ENCODE data around the gene PCDHB11. TPM values are rescaled to one million over a fixed set of nuclear protein-coding genes. Genes with fewer than 3 reads are reported as not detected.
"Not testable (repeated sequence)": the region's sequence is repeated elsewhere in the genome, so short reads cannot be mapped to it uniquely, and the experiment has no call there.

The PCDHB11 gene
- total RNA-seq, 1 donor: 1.1 TPM

GRCh38 chr5:141192110-141192725, 7.2 kb upstream of the PCDHB11 start, which contains the start of gene PCDHB10:
PCDHB10 (plus strand) TSS chr5:141192353; CDS start chr5:141192553, 200 bp downstream.
- Histone ChIP-seq H3K36me3 (ENCODE audit: insufficient read depth, low read length) (no peaks in the 10 kb centered on the region), H2AFZ (ENCODE audit: low read length) (peak within 1 kb of the TSS; percentile 80), H3K27me3 (ENCODE audit: insufficient read depth, low read length) (no peaks in the 10 kb centered on the region), H3K9me3 (ENCODE audit: low read depth, low read length) (no peaks in the 10 kb centered on the region), H3K79me2 (ENCODE audit: insufficient read depth, low read length) (no peaks in the 10 kb centered on the region), H4K20me1 (ENCODE audit: insufficient read depth, low read length) (no peaks in the 10 kb centered on the region), H3K4me3 (ENCODE audit: insufficient read depth, low read length) (no peak within 1 kb of the TSS), H3K4me2 (ENCODE audit: insufficient read depth, low read length) (no peak within 1 kb of the TSS), H3K4me1 (ENCODE audit: insufficient read depth, low read length) (no peaks in the 10 kb centered on the region), H3K27ac (ENCODE audit: low read depth, low read length) (no peak within 1 kb of the TSS)
- DNase-seq (ENCODE audit: insufficient read length, low spot score, missing footprints): peak; percentile 88
- TF ChIP-seq CTCF (IDR thresholded peaks at IDR 0.05; ENCODE audit: extremely low read depth, low read depth, low read length): peak; percentile 56

- not testable (repeated sequence) for H3K27me3 ChIP-seq (ENCODE audit: insufficient read depth, low read length); H3K27ac ChIP-seq (ENCODE audit: low read depth, low read length)
Observed at GRCh38 chr5:141194332-141194731, 5.1 kb upstream of the PCDHB11 start.

GRCh38 chr5:141196363-141196762, 3.1 kb upstream of the PCDHB11 start:
- H2AFZ ChIP-seq (ENCODE audit: low read length): no peak overlapping the region
- no peaks in the 10 kb centered on the region for H3K27me3 ChIP-seq (ENCODE audit: insufficient read depth, low read length)
- H3K79me2 ChIP-seq (ENCODE audit: insufficient read depth, low read length): no peaks in the 10 kb centered on the region
- no peak for TF ChIP-seq CTCF (IDR thresholded peaks at IDR 0.05; ENCODE audit: extremely low read depth, low read depth, low read length)
- no peaks in the 10 kb centered on the region for H4K20me1 ChIP-seq (ENCODE audit: insufficient read depth, low read length)
- no peaks in the 10 kb centered on the region for H3K4me1 ChIP-seq (ENCODE audit: insufficient read depth, low read length)
- H3K9me3 ChIP-seq (ENCODE audit: low read depth, low read length): no peaks in the 10 kb centered on the region
- no peak overlapping the region for H3K27ac ChIP-seq (ENCODE audit: low read depth, low read length)
- no peak for DNase-seq (ENCODE audit: insufficient read length, low spot score, missing footprints)
- no peak overlapping the region for H3K4me3 ChIP-seq (ENCODE audit: insufficient read depth, low read length)
- no peak overlapping the region for H3K4me2 ChIP-seq (ENCODE audit: insufficient read depth, low read length)
- no peaks in the 10 kb centered on the region for H3K36me3 ChIP-seq (ENCODE audit: insufficient read depth, low read length)

More at GRCh38 chr5:141194332-141194731, 5.1 kb upstream of the PCDHB11 start:
- not testable (repeated sequence) for H4K20me1 ChIP-seq (ENCODE audit: insufficient read depth, low read length); H3K4me2 ChIP-seq (ENCODE audit: insufficient read depth, low read length); H3K9me3 ChIP-seq (ENCODE audit: low read depth, low read length); H2AFZ ChIP-seq (ENCODE audit: low read length); H3K4me1 ChIP-seq (ENCODE audit: insufficient read depth, low read length); H3K4me3 ChIP-seq (ENCODE audit: insufficient read depth, low read length); H3K36me3 ChIP-seq (ENCODE audit: insufficient read depth, low read length); DNase-seq (ENCODE audit: insufficient read length, low spot score, missing footprints); H3K79me2 ChIP-seq (ENCODE audit: insufficient read depth, low read length)

GRCh38 chr5:141201126-141201525, 1.7 kb downstream of the PCDHB11 start:
- not testable (repeated sequence) for H2AFZ ChIP-seq (ENCODE audit: low read length); DNase-seq (ENCODE audit: insufficient read length, low spot score, missing footprints); H3K27me3 ChIP-seq (ENCODE audit: insufficient read depth, low read length); H3K36me3 ChIP-seq (ENCODE audit: insufficient read depth, low read length); H3K9me3 ChIP-seq (ENCODE audit: low read depth, low read length); H3K4me2 ChIP-seq (ENCODE audit: insufficient read depth, low read length); H3K4me3 ChIP-seq (ENCODE audit: insufficient read depth, low read length); H4K20me1 ChIP-seq (ENCODE audit: insufficient read depth, low read length); H3K79me2 ChIP-seq (ENCODE audit: insufficient read depth, low read length); H3K4me1 ChIP-seq (ENCODE audit: insufficient read depth, low read length); H3K27ac ChIP-seq (ENCODE audit: low read depth, low read length)

- not testable (repeated sequence) for H3K4me1 ChIP-seq (ENCODE audit: insufficient read depth, low read length); H3K4me2 ChIP-seq (ENCODE audit: insufficient read depth, low read length); H3K4me3 ChIP-seq (ENCODE audit: insufficient read depth, low read length); H3K27me3 ChIP-seq (ENCODE audit: insufficient read depth, low read length); H3K79me2 ChIP-seq (ENCODE audit: insufficient read depth, low read length); H4K20me1 ChIP-seq (ENCODE audit: insufficient read depth, low read length); H2AFZ ChIP-seq (ENCODE audit: low read length); DNase-seq (ENCODE audit: insufficient read length, low spot score, missing footprints); H3K9me3 ChIP-seq (ENCODE audit: low read depth, low read length); H3K27ac ChIP-seq (ENCODE audit: low read depth, low read length); H3K36me3 ChIP-seq (ENCODE audit: insufficient read depth, low read length)
Observed at GRCh38 chr5:141201646-141202045, 2.2 kb downstream of the PCDHB11 start.
